ENCODE data around the gene TMA7B. TPM values are rescaled to one million over a fixed set of nuclear protein-coding genes. Genes with fewer than 3 reads are reported as not detected.

Gene TMA7B
- total and polyA plus RNA-seq, 2 experiments from 2014 or later = not detected

DNA sequence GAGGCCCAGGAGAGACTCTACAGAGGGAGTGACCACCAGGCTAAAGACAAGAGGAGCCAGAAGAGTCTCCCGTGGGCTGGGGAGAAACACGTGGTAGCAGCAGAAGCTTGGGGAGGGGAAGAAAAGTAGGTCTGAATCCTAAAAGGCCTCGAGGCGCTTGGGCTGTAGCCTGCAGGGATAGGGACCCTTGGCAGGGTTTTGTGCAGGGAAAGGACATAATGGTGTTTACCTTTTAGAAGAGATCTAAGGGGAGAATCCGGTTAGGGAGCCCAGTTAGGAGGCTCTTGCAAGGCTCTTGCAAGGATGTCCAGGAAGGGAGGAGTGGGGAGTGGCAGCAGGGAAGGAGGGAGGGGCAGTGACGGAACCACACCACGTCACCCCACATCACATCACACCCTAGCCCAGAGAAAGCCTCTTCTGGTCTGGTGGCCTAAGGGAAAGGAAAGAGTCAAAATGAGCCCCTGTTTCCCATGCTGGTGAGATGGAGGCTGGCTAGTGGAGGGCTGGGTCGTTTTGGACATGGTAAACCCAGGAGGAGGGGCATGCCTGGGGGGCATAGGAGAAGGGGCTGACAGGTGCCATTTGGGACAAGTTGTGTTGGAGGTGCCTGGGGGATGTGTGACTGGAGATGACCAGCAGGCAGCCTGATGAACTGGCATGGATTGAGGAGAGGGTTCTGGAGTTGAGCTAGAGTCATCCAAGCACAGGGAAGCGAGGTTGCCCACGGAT lies 28.4 kb downstream of the TMA7B start:
- 47 to 51% methylated on average over 10 of the region's 10 CpGs for WGBS, 2 experiments (ENCODE audit: low coverage in 1 of 2, low lambda C conversion rate in 2 of 2, missing lambda C conversion rate in 2 of 2)
- in situ Hi-C loops (cut with MboI) = no loop called here
- Histone ChIP-seq H3K79me2 (ENCODE audit: insufficient read depth) (no peaks in the 10 kb centered on the region), H3K36me3 (ENCODE audit: low read depth) (no peaks in the 10 kb centered on the region), H3K4me1 (ENCODE audit: insufficient read depth) (no peaks in the 10 kb centered on the region), H3K4me3 (no peak overlapping the region), H3K9me2 (ENCODE audit: insufficient read depth) (no peaks in the 10 kb centered on the region), H2AFZ (no peak overlapping the region), H3K9ac (no peak overlapping the region), H3F3A (ENCODE audit: insufficient read depth) (no peaks in the 10 kb centered on the region), H3K9me3 (ENCODE audit: low read depth) (no peaks in the 10 kb centered on the region), H4K20me1 (ENCODE audit: insufficient read depth) (no peaks in the 10 kb centered on the region), H3K27ac (no peak overlapping the region), H3K27me3 (replicated peaks; ENCODE audit: insufficient read depth) (peaks cover 25% of the 10 kb centered on the region), H3K4me2 (ENCODE audit: unreplicated experiment) (no peak overlapping the region)
- TF ChIP-seq EZH2phosphoT487 (IDR thresholded peaks at IDR 0.05; ENCODE audit: insufficient read depth, low read depth) (no peak), EZH2 (IDR thresholded peaks at IDR 0.05; ENCODE audit: insufficient read depth, poor library complexity, severe bottlenecking) (no peak)
- DNase-seq = no peak

DNA sequence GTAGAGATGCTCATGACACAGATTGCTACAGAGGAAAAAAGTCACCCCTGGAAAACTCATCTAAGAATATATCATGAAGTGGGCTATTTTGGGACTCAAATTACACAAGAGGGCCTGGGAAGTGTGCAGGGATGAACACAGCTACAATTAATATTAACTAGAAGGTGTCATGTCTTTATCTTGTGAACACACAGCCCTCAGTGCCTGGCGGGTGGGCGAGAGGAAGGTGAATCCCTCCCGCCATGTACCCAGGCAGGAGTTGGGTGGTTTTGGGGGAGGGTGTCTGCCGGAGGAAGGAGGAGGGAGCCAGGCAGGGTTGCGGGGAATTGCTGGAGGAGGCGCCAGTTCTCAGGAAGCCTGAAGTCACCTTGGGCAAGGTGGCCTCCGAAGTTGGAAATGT lies 29.4 kb downstream of the TMA7B start:
- Histone ChIP-seq H3K9me2 (ENCODE audit: insufficient read depth) (no peaks in the 10 kb centered on the region), H3K9me3 (ENCODE audit: low read depth) (no peaks in the 10 kb centered on the region), H3K4me2 (ENCODE audit: unreplicated experiment) (no peak overlapping the region), H3K4me3 (no peak overlapping the region), H3K36me3 (ENCODE audit: low read depth) (no peaks in the 10 kb centered on the region), H3K4me1 (ENCODE audit: insufficient read depth) (no peaks in the 10 kb centered on the region), H3K27ac (no peak overlapping the region), H4K20me1 (ENCODE audit: insufficient read depth) (no peaks in the 10 kb centered on the region), H3K79me2 (ENCODE audit: insufficient read depth) (no peaks in the 10 kb centered on the region), H3K9ac (no peak overlapping the region), H3F3A (ENCODE audit: insufficient read depth) (no peaks in the 10 kb centered on the region), H2AFZ (no peak overlapping the region), H3K27me3 (replicated peaks; ENCODE audit: insufficient read depth) (peaks cover 34% of the 10 kb centered on the region)
- in situ Hi-C loops (cut with MboI) = no loop called here
- TF ChIP-seq EZH2 (IDR thresholded peaks at IDR 0.05; ENCODE audit: insufficient read depth, poor library complexity, severe bottlenecking) (no peak), EZH2phosphoT487 (IDR thresholded peaks at IDR 0.05; ENCODE audit: insufficient read depth, low read depth) (no peak)
- no peak for DNase-seq
- WGBS, 2 experiments (ENCODE audit: low coverage in 1 of 2, low lambda C conversion rate in 2 of 2, missing lambda C conversion rate in 2 of 2) = 76 to 88% methylated on average over 7 of the region's 7 CpGs

DNA sequence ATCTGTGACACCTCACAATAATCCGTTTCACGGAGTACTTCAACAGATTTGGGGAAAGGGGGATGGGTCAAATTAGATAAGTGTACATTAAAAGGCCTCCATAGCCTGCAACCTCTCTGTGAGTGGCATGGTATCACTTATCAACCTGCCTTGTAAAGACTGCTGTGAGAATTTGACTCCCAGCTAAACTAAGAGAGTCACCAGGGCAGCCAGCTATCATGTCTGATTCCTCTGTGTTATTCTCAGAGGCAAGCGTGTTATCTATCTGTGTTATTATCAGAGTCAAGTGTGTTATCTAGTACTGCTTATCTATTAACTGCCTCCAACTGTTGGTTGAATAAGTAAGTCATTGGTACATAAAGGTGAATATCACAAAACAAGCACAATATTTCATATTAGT lies 30.5 kb downstream of the TMA7B start:
- WGBS, 2 experiments (ENCODE audit: low coverage in 1 of 2, low lambda C conversion rate in 2 of 2, missing lambda C conversion rate in 2 of 2) = 73 to 85% methylated on average over 3 of the region's 3 CpGs
- Histone ChIP-seq H3K36me3 (ENCODE audit: low read depth) (no peaks in the 10 kb centered on the region), H3K9ac (no peak overlapping the region), H3F3A (ENCODE audit: insufficient read depth) (no peaks in the 10 kb centered on the region), H2AFZ (no peak overlapping the region), H3K4me1 (ENCODE audit: insufficient read depth) (no peaks in the 10 kb centered on the region), H3K9me2 (ENCODE audit: insufficient read depth) (no peaks in the 10 kb centered on the region), H3K79me2 (ENCODE audit: insufficient read depth) (no peaks in the 10 kb centered on the region), H3K4me3 (no peak overlapping the region), H3K4me2 (ENCODE audit: unreplicated experiment) (no peak overlapping the region), H3K9me3 (ENCODE audit: low read depth) (no peaks in the 10 kb centered on the region), H4K20me1 (ENCODE audit: insufficient read depth) (no peaks in the 10 kb centered on the region), H3K27ac (no peak overlapping the region), H3K27me3 (replicated peaks; ENCODE audit: insufficient read depth) (peaks cover 39% of the 10 kb centered on the region)
- in situ Hi-C loops (cut with MboI) = no loop called here
- DNase-seq = no peak
- TF ChIP-seq EZH2 (IDR thresholded peaks at IDR 0.05; ENCODE audit: insufficient read depth, poor library complexity, severe bottlenecking) (no peak), EZH2phosphoT487 (IDR thresholded peaks at IDR 0.05; ENCODE audit: insufficient read depth, low read depth) (no peak)

DNA sequence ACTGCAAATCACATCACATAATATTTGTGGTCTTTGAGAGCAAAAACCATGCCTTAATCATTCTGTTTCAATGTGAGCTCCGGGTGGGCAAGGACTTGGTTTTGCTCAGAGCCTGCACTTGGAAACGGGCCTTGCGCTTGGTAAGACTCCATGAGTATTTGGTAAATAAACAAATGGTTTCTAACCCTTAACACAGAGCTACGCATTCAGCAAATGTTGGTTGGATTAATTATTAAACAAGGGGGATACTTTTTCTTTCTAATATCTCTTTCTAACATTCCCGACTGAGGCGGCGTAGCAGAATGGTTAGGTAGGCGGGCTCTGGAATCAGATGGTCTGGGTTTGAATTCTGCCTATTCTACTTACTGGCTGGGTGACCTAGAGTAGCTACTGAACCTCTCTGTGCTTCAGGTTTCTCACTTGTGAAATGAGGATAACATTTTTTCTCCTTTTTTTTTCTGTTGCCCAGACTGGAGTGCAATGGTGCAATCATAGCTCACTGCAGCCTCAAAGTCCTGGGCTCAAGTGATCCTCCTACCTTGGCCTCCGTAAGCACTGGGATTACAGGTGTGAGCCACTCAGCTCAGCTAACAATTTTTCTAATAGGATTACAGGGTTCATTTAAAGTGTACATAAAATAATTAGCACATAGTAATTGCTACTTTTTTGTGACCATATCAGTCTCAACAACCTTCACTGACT lies 31.1 kb downstream of the TMA7B start:
- 71 to 77% methylated on average over 9 of the region's 9 CpGs for WGBS, 2 experiments (ENCODE audit: low coverage in 1 of 2, low lambda C conversion rate in 2 of 2, missing lambda C conversion rate in 2 of 2)
- Histone ChIP-seq H3K36me3 (ENCODE audit: low read depth) (no peaks in the 10 kb centered on the region), H3K9me3 (ENCODE audit: low read depth) (no peaks in the 10 kb centered on the region), H3K27me3 (replicated peaks; ENCODE audit: insufficient read depth) (peaks cover 39% of the 10 kb centered on the region), H3K27ac (no peak overlapping the region), H3K4me2 (ENCODE audit: unreplicated experiment) (no peak overlapping the region), H3K9me2 (ENCODE audit: insufficient read depth) (no peaks in the 10 kb centered on the region), H3K4me3 (no peak overlapping the region), H3F3A (ENCODE audit: insufficient read depth) (no peaks in the 10 kb centered on the region), H2AFZ (no peak overlapping the region), H3K9ac (no peak overlapping the region), H4K20me1 (ENCODE audit: insufficient read depth) (no peaks in the 10 kb centered on the region), H3K4me1 (ENCODE audit: insufficient read depth) (no peaks in the 10 kb centered on the region), H3K79me2 (ENCODE audit: insufficient read depth) (no peaks in the 10 kb centered on the region)
- in situ Hi-C loops (cut with MboI) = no loop called here
- TF ChIP-seq EZH2phosphoT487 (IDR thresholded peaks at IDR 0.05; ENCODE audit: insufficient read depth, low read depth) (no peak), EZH2 (IDR thresholded peaks at IDR 0.05; ENCODE audit: insufficient read depth, poor library complexity, severe bottlenecking) (no peak)
- DNase-seq = no peak
